ENCODE data around the gene STPG3. TPM values are rescaled to one million over a fixed set of nuclear protein-coding genes. Genes with fewer than 3 reads are reported as not detected.

The STPG3 gene
- total and polyA plus RNA-seq, 2 of the 4 experiments (the other 2 are of a cell fraction), result not detected

DNA sequence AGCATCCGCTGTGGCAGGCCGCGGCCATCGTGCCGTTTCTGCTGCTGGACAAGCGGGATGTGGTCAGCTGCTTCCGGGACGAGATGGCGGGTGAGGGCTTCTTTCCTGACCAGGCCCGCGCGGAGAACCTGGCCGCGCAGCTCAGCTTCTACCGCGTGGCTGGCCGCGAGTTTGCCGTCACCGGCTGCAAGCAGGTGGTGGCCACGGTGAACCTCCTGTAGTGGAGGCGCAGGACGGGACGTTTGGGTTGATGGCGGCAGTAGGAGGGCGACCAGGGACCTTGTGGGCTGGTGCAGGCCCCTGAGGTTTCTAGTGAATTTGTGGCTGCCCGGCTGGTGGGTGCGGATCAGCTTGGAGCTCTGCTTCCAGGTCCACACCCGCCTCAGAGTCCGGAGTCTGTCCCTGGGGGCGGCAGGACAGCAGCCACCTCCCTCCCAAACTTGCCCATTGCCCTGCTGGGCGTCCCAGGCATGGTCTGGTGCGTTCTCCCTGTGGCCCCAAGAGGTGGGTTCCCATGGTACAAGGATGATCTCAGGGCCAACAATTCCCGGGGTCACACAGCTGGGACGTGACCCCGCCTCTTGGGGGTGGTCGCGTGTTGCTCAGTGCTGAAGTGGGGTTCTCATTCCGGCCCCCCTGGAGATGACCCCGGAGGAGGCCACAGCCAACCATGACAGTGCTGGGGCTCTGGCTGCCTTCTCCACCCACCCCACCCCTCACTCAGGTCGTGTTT lies 28.8 kb downstream of the STPG3 start:
- Histone ChIP-seq H2AK5ac (ENCODE audit: low read depth, low read length) (peak overlapping the region; percentile 28; the same call in 1 of the 2 replicates), H4K91ac (ENCODE audit: insufficient read depth, low read depth, low read length) (no peak overlapping the region), H3K79me1 (ENCODE audit: low read depth in 1 of 2, low read length in 2 of 2) (peaks cover 0 to 50% of the 10 kb centered on the region in 2 experiments), H3K14ac (replicated peaks; ENCODE audit: low read depth, low read length) (no peak overlapping the region), H3K36me3 (ENCODE audit: control insufficient read depth, insufficient read depth, low read length) (peaks cover 29% of the 10 kb centered on the region), H2AFZ (replicated peaks; ENCODE audit: low read length, poor library complexity) (peak overlapping the region; percentile 21), H4K8ac (ENCODE audit: low read depth in 2 of 2, low read length in 2 of 2) (no peak overlapping the region), H4K20me1 (ENCODE audit: insufficient read depth, low read length) (peaks cover 40% of the 10 kb centered on the region), H3K23ac (ENCODE audit: low read depth, low read length) (no peak overlapping the region), H2AK9ac (replicated peaks; ENCODE audit: low read depth, low read length, poor library complexity) (no peak overlapping the region), H3K18ac (ENCODE audit: low read depth, low read length) (no peak overlapping the region), H2BK20ac (ENCODE audit: low read depth, low read length) (no peak overlapping the region), H4K5ac (ENCODE audit: low read depth, low read length) (no peak overlapping the region), H2BK120ac (ENCODE audit: low read depth, low read length) (no peak overlapping the region), H2BK15ac (ENCODE audit: low read depth, low read length) (no peak overlapping the region), H3K4me2 (ENCODE audit: low read depth, low read length) (no peak overlapping the region), H3K27ac (ENCODE audit: insufficient read depth, low read length) (no peak overlapping the region), H3K9me1 (ENCODE audit: insufficient read depth, low read length) (no peaks in the 10 kb centered on the region), H3K4ac (ENCODE audit: low read depth, low read length) (no peak overlapping the region), H3K4me3 (ENCODE audit: insufficient read depth, low read depth, low read length) (no peak overlapping the region), H3K9me3 (ENCODE audit: control insufficient read depth, insufficient read depth, low read length) (no peaks in the 10 kb centered on the region), H3K27me3 (ENCODE audit: control insufficient read depth, insufficient read depth, low read length) (no peaks in the 10 kb centered on the region), H2BK5ac (ENCODE audit: low read depth, low read length, poor library complexity, severe bottlenecking) (no peak overlapping the region), H3K4me1 (ENCODE audit: control insufficient read depth, insufficient read depth, low read length) (peaks cover 21% of the 10 kb centered on the region), H3K9ac (ENCODE audit: low read depth, low read length) (no peak overlapping the region), H3K56ac (ENCODE audit: extremely low read depth, insufficient read depth, low read length) (no peak overlapping the region)
- dilution Hi-C loops (cut with HindIII; ENCODE audit: low sequenced_read_pairs, unreplicated experiment) (no loop called here), intact Hi-C loops (cut with micrococcal nuclease) (no loop called here), in situ Hi-C loops (cut with MboI; ENCODE audit: low sequenced_read_pairs) (no loop called here)
- CTCF ChIA-PET, result no interaction called here
- no peak for ATAC-seq (ENCODE audit: low read depth)
- no peak for DNase-seq
- BruUV-seq (replicated peaks), result no TSS peak
- TF ChIP-seq NFE2L2 (IDR thresholded peaks at IDR 0.05; ENCODE audit: low read depth, low read length), result no peak
- TF ChIP-seq, protein P1, sequence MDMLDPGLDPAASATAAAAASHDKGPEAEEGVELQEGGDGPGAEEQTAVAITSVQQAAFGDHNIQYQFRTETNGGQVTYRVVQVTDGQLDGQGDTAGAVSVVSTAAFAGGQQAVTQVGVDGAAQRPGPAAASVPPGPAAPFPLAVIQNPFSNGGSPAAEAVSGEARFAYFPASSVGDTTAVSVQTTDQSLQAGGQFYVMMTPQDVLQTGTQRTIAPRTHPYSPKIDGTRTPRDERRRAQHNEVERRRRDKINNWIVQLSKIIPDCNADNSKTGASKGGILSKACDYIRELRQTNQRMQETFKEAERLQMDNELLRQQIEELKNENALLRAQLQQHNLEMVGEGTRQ (IDR thresholded peaks at IDR 0.05; ENCODE audit: low read depth, low read length), result no peak
- TF ChIP-seq POLR2A (IDR thresholded peaks at IDR 0.05; ENCODE audit: low read depth, low read length), result no peak
- TF ChIP-seq, protein P2, sequence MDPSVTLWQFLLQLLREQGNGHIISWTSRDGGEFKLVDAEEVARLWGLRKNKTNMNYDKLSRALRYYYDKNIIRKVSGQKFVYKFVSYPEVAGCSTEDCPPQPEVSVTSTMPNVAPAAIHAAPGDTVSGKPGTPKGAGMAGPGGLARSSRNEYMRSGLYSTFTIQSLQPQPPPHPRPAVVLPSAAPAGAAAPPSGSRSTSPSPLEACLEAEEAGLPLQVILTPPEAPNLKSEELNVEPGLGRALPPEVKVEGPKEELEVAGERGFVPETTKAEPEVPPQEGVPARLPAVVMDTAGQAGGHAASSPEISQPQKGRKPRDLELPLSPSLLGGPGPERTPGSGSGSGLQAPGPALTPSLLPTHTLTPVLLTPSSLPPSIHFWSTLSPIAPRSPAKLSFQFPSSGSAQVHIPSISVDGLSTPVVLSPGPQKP (IDR thresholded peaks at IDR 0.05; ENCODE audit: borderline replicate concordance, low read depth, low read length), result no peak
- TF ChIP-seq SMC3 (IDR thresholded peaks at IDR 0.05; ENCODE audit: low read depth, low read length), result no peak
- no peak for TF ChIP-seq BHLHE40 (IDR thresholded peaks at IDR 0.05; ENCODE audit: low read depth, low read length)
- TF ChIP-seq MAZ (IDR thresholded peaks at IDR 0.05; ENCODE audit: borderline replicate concordance, low read depth, low read length), result no peak
- no peak for TF ChIP-seq MAFK (IDR thresholded peaks at IDR 0.05; ENCODE audit: low read depth, low read length)
- no peak for TF ChIP-seq RAD21 (IDR thresholded peaks at IDR 0.05; ENCODE audit: low read length)
- TF ChIP-seq CHD1 (IDR thresholded peaks at IDR 0.05; ENCODE audit: low read depth, low read length), result no peak
- TF ChIP-seq FOS (IDR thresholded peaks at IDR 0.05; ENCODE audit: low read depth, low read length), result no peak
- TF ChIP-seq, protein P3, sequence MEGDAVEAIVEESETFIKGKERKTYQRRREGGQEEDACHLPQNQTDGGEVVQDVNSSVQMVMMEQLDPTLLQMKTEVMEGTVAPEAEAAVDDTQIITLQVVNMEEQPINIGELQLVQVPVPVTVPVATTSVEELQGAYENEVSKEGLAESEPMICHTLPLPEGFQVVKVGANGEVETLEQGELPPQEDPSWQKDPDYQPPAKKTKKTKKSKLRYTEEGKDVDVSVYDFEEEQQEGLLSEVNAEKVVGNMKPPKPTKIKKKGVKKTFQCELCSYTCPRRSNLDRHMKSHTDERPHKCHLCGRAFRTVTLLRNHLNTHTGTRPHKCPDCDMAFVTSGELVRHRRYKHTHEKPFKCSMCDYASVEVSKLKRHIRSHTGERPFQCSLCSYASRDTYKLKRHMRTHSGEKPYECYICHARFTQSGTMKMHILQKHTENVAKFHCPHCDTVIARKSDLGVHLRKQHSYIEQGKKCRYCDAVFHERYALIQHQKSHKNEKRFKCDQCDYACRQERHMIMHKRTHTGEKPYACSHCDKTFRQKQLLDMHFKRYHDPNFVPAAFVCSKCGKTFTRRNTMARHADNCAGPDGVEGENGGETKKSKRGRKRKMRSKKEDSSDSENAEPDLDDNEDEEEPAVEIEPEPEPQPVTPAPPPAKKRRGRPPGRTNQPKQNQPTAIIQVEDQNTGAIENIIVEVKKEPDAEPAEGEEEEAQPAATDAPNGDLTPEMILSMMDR (conservative IDR thresholded peaks at IDR 0.05; ENCODE audit: low read depth, low read length), result no peak
- TF ChIP-seq CEBPB (IDR thresholded peaks at IDR 0.05; ENCODE audit: low read depth, low read length), result no peak
- no peak for TF ChIP-seq MXI1 (IDR thresholded peaks at IDR 0.05; ENCODE audit: borderline replicate concordance, low read depth, low read length)
- TF ChIP-seq RFX5 (IDR thresholded peaks at IDR 0.05; ENCODE audit: low read depth, low read length), result no peak
- POLR2A ChIA-PET (ENCODE audit: unreplicated experiment), result no interaction called here
- WGBS, 2 experiments (ENCODE audit: extremely low coverage in 2 of 2, insufficient read length in 1 of 2), result 92% methylated on average over 18 of the region's 41 CpGs; no CpG with 5 or more reads in 1 of the 2 experiments

Measured in IMR-90 (cell line).